Endothelial cell of umbilical vein (primary cell): ENCODE data around the gene SMAD2. TPM values are rescaled to one million over a fixed set of nuclear protein-coding genes. Genes with fewer than 3 reads are reported as not detected.

Source experiments
- BruUV-seq: library from RNA; stranded (reverse); fragments of 400-500 nt; replicated peaks from 2 replicates; lab custom pipeline; 2021; lab: Mats Ljungman, UMichigan
- CTCF ChIA-PET: fragments of 300-600, 350-600 bp; sonication (Branson Sonifier 250); formaldehyde crosslinking; loops from one replicate; lab custom pipeline; 2021; ENCODE audit warnings: antibody characterized with exemption, inconsistent platforms; lab: Charles Lee
- POLR2A ChIA-PET: fragments of 300-600, 350-600 bp; sonication (Branson Sonifier 250); formaldehyde crosslinking; loops from one replicate; lab custom pipeline; 2021; ENCODE audit warnings: antibody characterized with exemption, inconsistent platforms; lab: Charles Lee
- DNase-seq: peaks from one replicate; pipeline ENCODE4 v3.0.0-alpha.2; 2011; ENCODE audit warnings: low read depth, low spot score
- FAIRE-seq: peaks from 2 replicates; lab custom pipeline; 2011; peaks lifted over from hg19 to GRCh38; lab: Jason Lieb, UNC
- H2AFZ ChIP-seq: 2 replicates; pipeline ENCODE4 v1.6.0; 2012; ENCODE audit warnings: low read depth, low read length, control low read depth, inconsistent platforms
- H3K27ac ChIP-seq: 2 replicates; pipeline ENCODE4 v1.5.1; 2011; ENCODE audit warnings: low read depth, mild to moderate bottlenecking, control low read depth, low read length, moderate library complexity; ENCODE audit not compliant: insufficient read depth
- H3K27me3 ChIP-seq, 2 experiments: 2 replicates each; pipeline versions ENCODE4 v1.6.0 to v1.6.1; 2011; ENCODE audit warnings: low read length in 2 of 2, mixed read lengths in 1 of 2; ENCODE audit not compliant: control insufficient read depth in 2 of 2, insufficient read depth in 2 of 2
- H3K36me3 ChIP-seq, 2 experiments: 2 replicates in 1 of 2; 3 replicates in 1 of 2; pipeline ENCODE4 v1.5.1; 2011; ENCODE audit warnings: low read length in 2 of 2, mild to moderate bottlenecking in 1 of 2, moderate library complexity in 1 of 2; ENCODE audit not compliant: control insufficient read depth in 2 of 2, insufficient read depth in 2 of 2; ENCODE audit errors: extremely low read depth in 1 of 2
- H3K4me1 ChIP-seq: 3 replicates; pipeline ENCODE4 v1.5.1; 2011; ENCODE audit warnings: mild to moderate bottlenecking, low read length; ENCODE audit not compliant: control insufficient read depth, insufficient read depth; ENCODE audit errors: extremely low read depth
- H3K4me2 ChIP-seq: 2 replicates; pipeline ENCODE4 v1.6.1; 2011; ENCODE audit warnings: low read length, control low read depth, mixed read lengths; ENCODE audit not compliant: insufficient read depth
- H3K4me3 ChIP-seq, 3 experiments: fragments of 200-600 bp in 1 of 3; sonication (generic), shearing (Covaris generic) in 1 of 3; replicated peaks in 1 of 3; 2 replicates each; pipeline ENCODE4 v1.5.1; 2011 to 2016; ENCODE audit warnings: control low read depth in 3 of 3, low read length in 3 of 3, mild to moderate bottlenecking in 2 of 3, inconsistent platforms in 1 of 3, low read depth in 1 of 3, moderate library complexity in 1 of 3; ENCODE audit not compliant: insufficient read depth in 1 of 3
- H3K79me2 ChIP-seq: 2 replicates; pipeline ENCODE4 v1.6.0; 2012; ENCODE audit warnings: low read length, inconsistent platforms; ENCODE audit not compliant: control insufficient read depth, insufficient read depth
- H3K9ac ChIP-seq: replicated peaks from 2 replicates; pipeline ENCODE3; 2011; ENCODE audit warnings: low read length, control low read depth; ENCODE audit not compliant: insufficient read depth; ENCODE audit errors: extremely low read depth
- H3K9me1 ChIP-seq: replicated peaks from 3 replicates; pipeline ENCODE4 v1.6.0; 2011; ENCODE audit warnings: mild to moderate bottlenecking, low read length; ENCODE audit not compliant: control insufficient read depth, insufficient read depth; ENCODE audit errors: extremely low read depth
- H3K9me3 ChIP-seq: replicated peaks from 2 replicates; pipeline ENCODE4 v1.5.1; 2012; ENCODE audit warnings: low read length, inconsistent platforms; ENCODE audit not compliant: control insufficient read depth, insufficient read depth
- H4K20me1 ChIP-seq: replicated peaks from 2 replicates; pipeline ENCODE3; 2011; ENCODE audit warnings: mild to moderate bottlenecking, low read length; ENCODE audit not compliant: control insufficient read depth, insufficient read depth; ENCODE audit errors: extremely low read depth
- EZH2 ChIP-seq: IDR thresholded peaks from 2 replicates; pipeline ENCODE4 v1.6.1; 2012; ENCODE audit warnings: borderline replicate concordance, low read depth, mild to moderate bottlenecking, moderate library complexity, low read length, inconsistent platforms; ENCODE audit not compliant: severe bottlenecking
- FOS ChIP-seq: IDR thresholded peaks from 2 replicates; pipeline ENCODE4 v1.6.1; 2011; ENCODE audit warnings: mild to moderate bottlenecking, low read length, moderate library complexity, borderline replicate concordance; ENCODE audit not compliant: insufficient read depth
- GATA2 ChIP-seq: IDR thresholded peaks from 2 replicates; pipeline ENCODE4 v1.7.0; 2011; ENCODE audit warnings: low read depth, mild to moderate bottlenecking, moderate library complexity, mixed read lengths, low read length; ENCODE audit not compliant: insufficient read length, insufficient read depth
- JUN ChIP-seq: IDR thresholded peaks from 2 replicates; pipeline ENCODE4 v1.6.1; 2011; ENCODE audit warnings: borderline replicate concordance, low read depth; ENCODE audit not compliant: insufficient read length, insufficient read depth
- MYC ChIP-seq: IDR thresholded peaks from one replicate; pipeline ENCODE4 v1.6.1; 2011; ENCODE audit warnings: mild to moderate bottlenecking, low read depth, low read length
- POLR2A ChIP-seq: IDR thresholded peaks from 2 replicates; pipeline ENCODE4 v1.6.1; 2012; ENCODE audit warnings: low read depth, mild to moderate bottlenecking, control low read depth, low read length
- POLR2AphosphoS5 ChIP-seq: IDR thresholded peaks from 2 replicates; pipeline ENCODE4 v1.6.1; 2012; ENCODE audit warnings: low read depth, mild to moderate bottlenecking, control low read depth, low read length, moderate library complexity; ENCODE audit not compliant: insufficient read depth
- dilution Hi-C: fragments of 300-500 bp; cut with MboI; formaldehyde crosslinking; loops from one replicate; pipeline ENCODE4 v1.15.0; 2019; ENCODE audit warnings: low sequenced_read_pairs; ENCODE audit not compliant: extremely low pct_ligation_motif_present
- intact Hi-C: fragments of 100-400 bp; cut with micrococcal nuclease; formaldehyde crosslinking; loops from one replicate; pipeline ENCODE4 v1.10.0; 2022
- polyA plus RNA-seq, 4 experiments: library from polyadenylated mRNA; depleted of rRNA in 3 of 4; stranded (reverse) in 3 of 4; unstranded in 1 of 4; fragments of >200 nt; gene quantifications; 2 replicates each; pipeline versions ENCODE4 v1.2.1 to v1.2.3, GENCODE V29; 2011 to 2012; ENCODE audit warnings: missing spikeins in 1 of 4
- total RNA-seq: library from RNA; stranded (reverse); gene quantifications from 2 replicates; pipeline ENCODE4 v1.2.3, GENCODE V29; 2021
- TF ChIP-seq, protein P1 (sequence below): IDR thresholded peaks from 2 replicates; pipeline ENCODE4 v1.6.1; 2011; ENCODE audit not compliant: insufficient read depth, insufficient read length
- TF ChIP-seq, protein P2 (sequence below), 2 donors: IDR thresholded peaks; 1 replicate in 1 of 2; 2 replicates in 1 of 2; pipeline ENCODE4 v1.5.1; 2011; ENCODE audit warnings: low read length in 2 of 2, mild to moderate bottlenecking in 2 of 2, moderate library complexity in 2 of 2, control low read depth in 1 of 2, inconsistent platforms in 1 of 2, low read depth in 1 of 2; ENCODE audit not compliant: insufficient read depth in 1 of 2; ENCODE audit errors: extremely low read depth in 1 of 2

The SMAD2 gene
- total and polyA plus RNA-seq, 2 donors (not counting 3 experiments of a cell fraction or from before 2014, with no cell fraction given), result 40.3 to 123 TPM

DNA sequence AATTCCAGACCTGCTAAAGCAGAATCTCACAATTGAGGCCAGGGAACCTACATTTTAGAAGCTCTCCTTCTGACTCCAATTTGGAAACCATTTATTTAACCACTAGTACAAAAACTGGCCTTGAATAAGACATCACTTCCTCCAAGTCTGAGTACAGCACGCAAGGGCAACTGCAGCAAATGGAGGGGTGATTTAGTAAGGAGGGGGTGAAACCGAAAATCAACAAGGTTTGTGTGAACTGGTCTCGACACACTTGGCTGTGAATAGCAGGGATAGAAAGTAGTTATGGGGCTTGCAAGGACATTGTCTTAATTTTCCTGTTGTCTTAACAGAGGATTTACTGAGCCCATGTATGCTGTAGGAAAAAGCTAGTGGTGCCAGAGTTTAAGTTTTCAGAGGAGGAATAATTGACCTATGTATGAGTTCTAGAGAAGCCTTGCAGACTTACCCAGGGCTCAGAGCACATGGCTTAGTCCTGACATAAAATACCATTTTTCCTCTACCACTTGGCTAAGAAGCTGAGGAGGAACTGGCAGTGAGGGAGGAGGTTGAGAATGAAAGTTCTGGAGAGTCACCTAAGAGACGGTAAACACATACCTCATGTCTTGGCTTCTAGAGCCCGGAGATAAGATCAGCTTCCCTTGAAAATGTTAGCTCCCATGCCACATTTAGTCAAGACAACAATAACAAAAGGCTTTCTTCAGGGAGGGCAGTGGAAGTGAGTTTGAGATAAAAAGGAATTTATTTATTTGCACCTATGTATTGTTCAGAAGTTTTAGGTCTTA, 114.8 kb downstream of the SMAD2 start:
- no peaks in the 10 kb centered on the region for H4K20me1 ChIP-seq
- H3K9me3 ChIP-seq, result no peaks in the 10 kb centered on the region
- no peak overlapping the region for H3K4me3 ChIP-seq
- TF ChIP-seq JUN (no peak), EZH2 (no peak), POLR2A (no peak), MYC (no peak), FOS (no peak), POLR2AphosphoS5 (no peak), GATA2 (no peak)
- TF ChIP-seq, protein P1, sequence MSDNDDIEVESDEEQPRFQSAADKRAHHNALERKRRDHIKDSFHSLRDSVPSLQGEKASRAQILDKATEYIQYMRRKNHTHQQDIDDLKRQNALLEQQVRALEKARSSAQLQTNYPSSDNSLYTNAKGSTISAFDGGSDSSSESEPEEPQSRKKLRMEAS, result no peak
- TF ChIP-seq, protein P2, sequence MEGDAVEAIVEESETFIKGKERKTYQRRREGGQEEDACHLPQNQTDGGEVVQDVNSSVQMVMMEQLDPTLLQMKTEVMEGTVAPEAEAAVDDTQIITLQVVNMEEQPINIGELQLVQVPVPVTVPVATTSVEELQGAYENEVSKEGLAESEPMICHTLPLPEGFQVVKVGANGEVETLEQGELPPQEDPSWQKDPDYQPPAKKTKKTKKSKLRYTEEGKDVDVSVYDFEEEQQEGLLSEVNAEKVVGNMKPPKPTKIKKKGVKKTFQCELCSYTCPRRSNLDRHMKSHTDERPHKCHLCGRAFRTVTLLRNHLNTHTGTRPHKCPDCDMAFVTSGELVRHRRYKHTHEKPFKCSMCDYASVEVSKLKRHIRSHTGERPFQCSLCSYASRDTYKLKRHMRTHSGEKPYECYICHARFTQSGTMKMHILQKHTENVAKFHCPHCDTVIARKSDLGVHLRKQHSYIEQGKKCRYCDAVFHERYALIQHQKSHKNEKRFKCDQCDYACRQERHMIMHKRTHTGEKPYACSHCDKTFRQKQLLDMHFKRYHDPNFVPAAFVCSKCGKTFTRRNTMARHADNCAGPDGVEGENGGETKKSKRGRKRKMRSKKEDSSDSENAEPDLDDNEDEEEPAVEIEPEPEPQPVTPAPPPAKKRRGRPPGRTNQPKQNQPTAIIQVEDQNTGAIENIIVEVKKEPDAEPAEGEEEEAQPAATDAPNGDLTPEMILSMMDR (IDR thresholded peaks at IDR 0.05; ENCODE audit: extremely low read depth in 1 of 2, insufficient read depth in 1 of 2, low read depth in 1 of 2, low read length in 2 of 2), result no peak
- FAIRE-seq (no peak), DNase-seq (peak; percentile 39)
- H2AFZ ChIP-seq, result no peak overlapping the region
- ChIA-PET POLR2A (no interaction called here), CTCF (interaction anchor here (0.7 to 2.6 kb wide), 4 partner anchors 9 to 1706 kb away, joined by 3 to 8 read pairs (median 4); no protein-coding TSS in a partner anchor)
- H3K4me1 ChIP-seq, result no peaks in the 10 kb centered on the region
- intact Hi-C loops, result no loop called here
- dilution Hi-C loops, result no loop called here
- H3K27ac ChIP-seq, result no peak overlapping the region
- no peak overlapping the region for H3K4me2 ChIP-seq
- BruUV-seq, result no TSS peak
- no peaks in the 10 kb centered on the region for H3K9me1 ChIP-seq
- no peaks in the 10 kb centered on the region for H3K79me2 ChIP-seq
- H3K36me3 ChIP-seq, result no peaks in the 10 kb centered on the region
- H3K9ac ChIP-seq, result no peak overlapping the region
- no peaks in the 10 kb centered on the region for H3K27me3 ChIP-seq
